AG09319 (cell line): Measurements from ENCODE around the gene TINAGL1.
"Not testable (repeated sequence)": the region's sequence is repeated elsewhere in the genome, so short reads cannot be mapped to it uniquely, and the experiment has no call there.

Source experiments
- DNase-seq: peaks from one replicate; pipeline ENCODE4 v3.0.0-alpha.2; 2010; ENCODE audit warnings: low read depth; ENCODE audit errors: extremely low read depth
- CTCF ChIP-seq: IDR thresholded peaks from 2 replicates; pipeline ENCODE4 v1.5.1; 2011; ENCODE audit warnings: low read depth, mild to moderate bottlenecking, inconsistent platforms, low read length, moderate library complexity

The TINAGL1 gene

GRCh38 chr1:31585736-31586365 is 9.5 kb downstream of the TINAGL1 start:
- no peak for DNase-seq
- no peak for TF ChIP-seq CTCF

GRCh38 chr1:31586376-31587327 is 10.3 kb downstream of the TINAGL1 start:
- DNase-seq = no peak
- TF ChIP-seq CTCF = no peak

GRCh38 chr1:31587328-31587699 is 11.0 kb downstream of the TINAGL1 start:
- not testable (repeated sequence) for DNase-seq

- TF ChIP-seq CTCF = peak; percentile 71
- no peak for DNase-seq
Measured at GRCh38 chr1:31587720-31588423, 11.6 kb downstream of the TINAGL1 start.

GRCh38 chr1:31588751-31589515 is 12.6 kb downstream of the TINAGL1 start:
- no peak for TF ChIP-seq CTCF
- no peak for DNase-seq

GRCh38 chr1:31591425-31592093 is 15.2 kb downstream of the TINAGL1 start:
- no peak for TF ChIP-seq CTCF
- no peak for DNase-seq

- DNase-seq = no peak
- no peak for TF ChIP-seq CTCF
Measured at GRCh38 chr1:31592132-31592531, 15.8 kb downstream of the TINAGL1 start.
